OCI-LY3 (cell line): ENCODE results near the gene RANBP10.

Experiments
- H2AFZ ChIP-seq: fragments of 200-600, 300-600 bp; shearing (Covaris generic); 2 replicates; pipeline ENCODE4 v1.6.0; 2014; ENCODE audit warnings: antibody characterized with exemption, low read depth, low read length
- H3K27ac ChIP-seq: fragments of 200-600, 300-600 bp; sonication (generic); 2 replicates; pipeline ENCODE4 v1.5.1; 2014; ENCODE audit warnings: mild to moderate bottlenecking, low read length, moderate library complexity, mixed read lengths
- H3K27me3 ChIP-seq: fragments of 200-600, 300-600 bp; sonication (generic); 2 replicates; pipeline ENCODE4 v1.6.1; 2014; ENCODE audit warnings: low read depth, low read length, mixed read lengths
- H3K36me3 ChIP-seq: fragments of 200-600, 300-600 bp; sonication (generic); replicated peaks from 2 replicates; pipeline ENCODE3; 2014; ENCODE audit warnings: low read depth, low read length, mixed read lengths
- H3K4me1 ChIP-seq: fragments of 300-600, 200-600 bp; sonication (generic); 2 replicates; pipeline ENCODE4 v1.6.1; 2014; ENCODE audit warnings: low read length, mixed read lengths
- H3K4me2 ChIP-seq: fragments of 200-600, 300-600 bp; sonication (generic); 2 replicates; pipeline ENCODE4 v1.6.1; 2014; ENCODE audit warnings: low read length, mixed read lengths
- H3K4me3 ChIP-seq: fragments of 300-600, 200-600 bp; sonication (generic); 2 replicates; pipeline ENCODE4 v1.5.1; 2014; ENCODE audit warnings: antibody characterized with exemption, mild to moderate bottlenecking, low read length, moderate library complexity
- H3K79me2 ChIP-seq: fragments of 300-600, 200-600 bp; shearing (Covaris generic); 2 replicates; pipeline ENCODE4 v1.6.1; 2014; ENCODE audit warnings: mild to moderate bottlenecking, low read length, mixed read lengths
- H3K9ac ChIP-seq: fragments of 300-600, 200-600 bp; shearing (Covaris generic); 2 replicates; pipeline ENCODE4 v1.6.0; 2014; ENCODE audit warnings: mild to moderate bottlenecking, low read length, moderate library complexity
- H3K9me3 ChIP-seq: fragments of 200-600, 300-600 bp; shearing (Covaris generic); 2 replicates; pipeline ENCODE4 v1.6.1; 2014; ENCODE audit warnings: low read length, mixed read lengths; ENCODE audit not compliant: insufficient read depth
- H4K20me1 ChIP-seq: fragments of 200-600, 300-600 bp; sonication (generic); 2 replicates; pipeline ENCODE4 v1.6.1; 2016; ENCODE audit warnings: low read length, mixed read lengths; ENCODE audit not compliant: insufficient read depth
- EZH2phosphoT487 ChIP-seq: fragments of 200-600 bp; shearing (Covaris generic); IDR thresholded peaks from 2 replicates; pipeline ENCODE4 v1.6.1; 2018; ENCODE audit warnings: antibody characterized with exemption, mixed run types, low read depth
- TF ChIP-seq, protein P1 (sequence below): fragments of 200-600, 300-600 bp; sonication (generic); IDR thresholded peaks from 2 replicates; pipeline ENCODE4 v1.5.1; 2014; ENCODE audit warnings: antibody characterized with exemption, low read length, low read depth

RANBP10 gene

DNA sequence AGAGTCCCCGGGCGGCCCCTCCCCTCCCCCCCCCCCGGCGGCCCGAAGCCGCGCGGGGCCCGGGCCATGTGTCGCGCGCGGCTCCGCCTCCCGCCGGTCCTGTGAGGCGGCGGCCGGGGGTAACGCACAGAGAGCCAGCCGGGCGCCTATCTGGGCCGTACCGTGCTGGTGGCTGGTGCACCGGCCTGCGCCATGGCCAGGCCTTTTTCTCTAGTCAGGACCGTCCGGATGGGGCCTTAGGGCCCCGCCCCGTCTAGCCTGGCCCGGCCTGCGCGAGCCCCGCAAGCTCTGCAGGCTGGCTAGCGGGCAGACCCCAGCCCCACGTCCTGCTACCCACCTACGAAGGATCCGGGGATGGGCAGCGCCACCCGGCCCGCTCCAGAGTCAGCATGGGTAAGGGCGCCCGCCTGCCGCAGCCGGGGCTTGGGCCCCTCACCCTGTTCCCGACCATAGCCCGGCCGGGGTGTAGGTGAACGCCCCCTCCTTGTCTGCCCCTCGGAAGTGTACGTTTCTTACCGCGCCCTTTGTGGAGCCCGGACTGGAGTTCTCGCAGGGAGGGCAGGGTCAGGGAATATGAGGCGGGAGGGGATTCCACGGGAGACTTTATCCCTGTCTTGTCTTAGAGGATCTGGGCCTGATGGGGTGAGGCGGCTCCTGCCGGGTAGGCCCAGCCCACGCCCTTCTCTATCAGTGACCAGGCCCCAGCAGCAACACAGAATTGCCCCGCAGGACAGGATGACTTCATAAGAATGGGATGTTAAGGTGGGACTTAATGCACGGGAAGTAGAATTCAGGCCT, 40.9 kb upstream of the RANBP10 start, which contains the start of gene CENPT:
Gene CENPT, minus strand, starts transcription at position 630 of the 798 bp plus-strand sequence. CDS start 13,834 bp downstream, outside the sequence.
- Histone ChIP-seq H2AFZ (peak within 1 kb of the TSS; percentile 57), H3K4me2 (peak within 1 kb of the TSS; percentile 97), H3K27me3 (no peaks in the 10 kb centered on the region), H3K9ac (peak within 1 kb of the TSS; percentile 97), H3K4me3 (peak within 1 kb of the TSS; percentile 93), H3K79me2 (peaks cover 82% of the 10 kb centered on the region), H3K4me1 (peaks cover 26% of the 10 kb centered on the region), H4K20me1 (peaks cover 5% of the 10 kb centered on the region; the same call in 1 of the 2 replicates), H3K27ac (peak within 1 kb of the TSS; percentile 83), H3K9me3 (no peaks in the 10 kb centered on the region), H3K36me3 (peaks cover 5% of the 10 kb centered on the region)
- TF ChIP-seq, protein P1, sequence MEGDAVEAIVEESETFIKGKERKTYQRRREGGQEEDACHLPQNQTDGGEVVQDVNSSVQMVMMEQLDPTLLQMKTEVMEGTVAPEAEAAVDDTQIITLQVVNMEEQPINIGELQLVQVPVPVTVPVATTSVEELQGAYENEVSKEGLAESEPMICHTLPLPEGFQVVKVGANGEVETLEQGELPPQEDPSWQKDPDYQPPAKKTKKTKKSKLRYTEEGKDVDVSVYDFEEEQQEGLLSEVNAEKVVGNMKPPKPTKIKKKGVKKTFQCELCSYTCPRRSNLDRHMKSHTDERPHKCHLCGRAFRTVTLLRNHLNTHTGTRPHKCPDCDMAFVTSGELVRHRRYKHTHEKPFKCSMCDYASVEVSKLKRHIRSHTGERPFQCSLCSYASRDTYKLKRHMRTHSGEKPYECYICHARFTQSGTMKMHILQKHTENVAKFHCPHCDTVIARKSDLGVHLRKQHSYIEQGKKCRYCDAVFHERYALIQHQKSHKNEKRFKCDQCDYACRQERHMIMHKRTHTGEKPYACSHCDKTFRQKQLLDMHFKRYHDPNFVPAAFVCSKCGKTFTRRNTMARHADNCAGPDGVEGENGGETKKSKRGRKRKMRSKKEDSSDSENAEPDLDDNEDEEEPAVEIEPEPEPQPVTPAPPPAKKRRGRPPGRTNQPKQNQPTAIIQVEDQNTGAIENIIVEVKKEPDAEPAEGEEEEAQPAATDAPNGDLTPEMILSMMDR: no peak
- no peak for TF ChIP-seq EZH2phosphoT487

DNA sequence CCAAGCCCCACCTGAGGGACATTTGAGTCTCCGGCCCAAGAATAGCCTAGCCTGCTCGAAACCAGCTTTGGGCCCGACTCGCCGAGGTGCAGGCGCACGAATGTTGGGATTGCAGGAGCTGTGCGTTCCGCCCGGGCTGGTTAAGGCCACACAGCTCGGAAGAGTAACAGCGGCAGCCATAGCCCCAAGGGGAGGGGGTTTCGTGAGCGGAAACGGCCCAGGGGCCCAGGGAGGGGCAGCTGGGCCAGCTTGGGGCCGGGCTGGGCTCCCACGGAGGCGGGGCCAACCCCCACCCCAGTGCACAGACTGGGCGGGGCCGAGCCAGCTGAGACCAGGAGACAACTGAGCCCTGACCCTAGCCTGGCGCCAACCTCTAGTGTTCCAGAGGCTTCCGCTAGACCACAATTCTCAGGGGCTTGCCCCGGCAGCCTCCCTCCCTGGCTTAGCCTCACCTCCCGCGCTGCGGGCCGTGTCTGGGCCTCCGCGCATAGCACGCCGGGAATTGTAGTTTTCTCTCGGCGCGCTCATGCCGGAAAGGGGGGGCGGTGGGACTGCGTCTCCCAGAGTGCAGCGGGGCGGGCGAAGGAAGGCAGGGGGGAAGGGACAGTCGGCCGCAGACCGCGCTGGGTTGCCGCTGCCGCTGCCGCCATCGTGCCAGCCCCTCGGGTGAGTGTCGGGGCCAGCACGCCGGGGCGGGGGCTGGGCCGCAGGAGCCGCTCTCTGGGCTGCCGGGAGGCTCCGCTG, 40.1 kb upstream of the RANBP10 start, which contains the start of gene NUTF2:
Gene NUTF2, plus strand, starts transcription at position 614 of the 744 bp plus-strand sequence. CDS start 18,198 bp downstream, outside the sequence.
- H3K36me3 ChIP-seq: peaks cover 5% of the 10 kb centered on the region
- no peaks in the 10 kb centered on the region for H3K27me3 ChIP-seq
- peaks cover 75% of the 10 kb centered on the region for H3K79me2 ChIP-seq
- H4K20me1 ChIP-seq: peaks cover 5% of the 10 kb centered on the region; the same call in 1 of the 2 replicates
- peak within 1 kb of the TSS; percentile 83 for H3K27ac ChIP-seq
- H3K4me1 ChIP-seq: peaks cover 28% of the 10 kb centered on the region
- TF ChIP-seq, protein P1: no peak
- TF ChIP-seq EZH2phosphoT487: no peak
- peak within 1 kb of the TSS; percentile 57 for H2AFZ ChIP-seq
- peak within 1 kb of the TSS; percentile 93 for H3K4me3 ChIP-seq
- no peaks in the 10 kb centered on the region for H3K9me3 ChIP-seq
- H3K9ac ChIP-seq: peak within 1 kb of the TSS; percentile 97
- H3K4me2 ChIP-seq: peak within 1 kb of the TSS; percentile 97

DNA sequence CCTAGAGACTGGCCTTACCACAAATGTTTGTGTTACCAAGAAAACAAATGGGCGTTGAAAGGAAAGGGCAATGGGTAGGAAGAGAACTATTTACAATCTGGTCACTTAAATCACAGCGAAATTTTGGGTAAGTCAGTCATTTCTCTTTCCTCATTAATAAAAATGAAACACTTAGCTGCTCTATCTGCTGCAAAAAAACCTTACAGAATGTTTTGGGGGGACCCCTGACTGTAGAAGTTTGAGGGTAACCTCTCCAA, 39.6 kb upstream of the RANBP10 start:
- H3K79me2 ChIP-seq: peaks cover 70% of the 10 kb centered on the region
- H3K27me3 ChIP-seq: no peaks in the 10 kb centered on the region
- peak overlapping the region; percentile 97 for H3K9ac ChIP-seq
- H3K27ac ChIP-seq: peak overlapping the region; percentile 83
- TF ChIP-seq, protein P1: no peak
- no peak for TF ChIP-seq EZH2phosphoT487
- H3K4me1 ChIP-seq: peaks cover 31% of the 10 kb centered on the region
- no peaks in the 10 kb centered on the region for H3K9me3 ChIP-seq
- peaks cover 5% of the 10 kb centered on the region; the same call in 1 of the 2 replicates for H4K20me1 ChIP-seq
- H2AFZ ChIP-seq: peak overlapping the region; percentile 57
- peak overlapping the region; percentile 93 for H3K4me3 ChIP-seq
- peak overlapping the region; percentile 97 for H3K4me2 ChIP-seq
- peaks cover 5% of the 10 kb centered on the region for H3K36me3 ChIP-seq
